K562 (cell line): ENCODE results near the gene UBE2I. TPM values are rescaled to one million over a fixed set of nuclear protein-coding genes. Genes with fewer than 3 reads are reported as not detected.

ENCODE experiments used
- FOXM1 ChIP-seq, 2 experiments: fragments of 450-650 bp in 1 of 2; sonication (generic) in 1 of 2; formaldehyde crosslinking in 1 of 2; IDR thresholded peaks; 2 replicates each; pipeline versions ENCODE4 v1.6.1 to v1.9.0; 2017 to 2022; ENCODE audit warnings: low read depth in 2 of 2, mild to moderate bottlenecking in 2 of 2, missing genetic modification reagents in 1 of 2, moderate library complexity in 1 of 2
- JUND ChIP-seq, 2 experiments: IDR thresholded peaks; 2 replicates in 1 of 2; 3 replicates in 1 of 2; pipeline ENCODE4 v1.6.1; 2011; ENCODE audit warnings: borderline replicate concordance in 2 of 2, low read depth in 2 of 2, low read length in 2 of 2, improper control_type of control experiment in 1 of 2, missing biosample characterization in 1 of 2, missing genetic modification characterization in 1 of 2, missing genetic modification reagents in 1 of 2
- KLF16 ChIP-seq: IDR thresholded peaks from 2 replicates; pipeline ENCODE4 v1.6.1; 2016; ENCODE audit warnings: antibody characterized with exemption
- MAFG ChIP-seq: fragments of 450-650 bp; conservative IDR thresholded peaks from 2 replicates; pipeline ENCODE4 v1.6.1; 2016; ENCODE audit warnings: missing genetic modification characterization, missing compliant biosample characterization
- MTF1 ChIP-seq: fragments of 250-450 bp; sonication (Bioruptor Pico); IDR thresholded peaks from 2 replicates; pipeline ENCODE4 v1.9.0; 2021; ENCODE audit warnings: moderate library complexity, mild to moderate bottlenecking, inconsistent platforms, borderline replicate concordance
- PATZ1 ChIP-seq: fragments of 250-450 bp; sonication (Bioruptor Pico); IDR thresholded peaks from 2 replicates; pipeline ENCODE4 v1.5.0; 2020; ENCODE audit warnings: mild to moderate bottlenecking, borderline replicate concordance
- RHOXF2B ChIP-seq: fragments of 250-450 bp; sonication (Bioruptor Pico); conservative IDR thresholded peaks from 2 replicates; pipeline ENCODE4 v1.5.1; 2021
- YY1 ChIP-seq, 3 experiments: IDR thresholded peaks; 2 replicates each; pipeline ENCODE4 v1.6.1; 2011; ENCODE audit warnings: low read length in 2 of 3, mild to moderate bottlenecking in 2 of 3, moderate library complexity in 2 of 3, borderline replicate concordance in 1 of 3, control low read depth in 1 of 3, low read depth in 1 of 3; ENCODE audit not compliant: insufficient read depth in 3 of 3, insufficient replicate concordance in 2 of 3, control insufficient read depth in 1 of 3, insufficient read length in 1 of 3; ENCODE audit errors: extremely low read depth in 1 of 3
- ZNF311 ChIP-seq: fragments of 250-450 bp; sonication (Bioruptor Pico); IDR thresholded peaks from 2 replicates; pipeline ENCODE4 v1.4.0; 2020; ENCODE audit warnings: mild to moderate bottlenecking, moderate library complexity
- ZNF354B ChIP-seq: fragments of 250-450 bp; sonication (Bioruptor Pico); IDR thresholded peaks from 2 replicates; pipeline ENCODE4 v1.4.0; 2020
- ZNF398 ChIP-seq: fragments of 250-450 bp; sonication (Bioruptor Pico); IDR thresholded peaks from 2 replicates; pipeline ENCODE4 v1.8.0; 2021; ENCODE audit warnings: moderate library complexity, mild to moderate bottlenecking, inconsistent platforms
- polyA plus RNA-seq, 8 experiments: library from polyadenylated mRNA; depleted of rRNA in 4 of 8; stranded (reverse) in 5 of 8; unstranded in 3 of 8; fragments of >200 nt; fragmentation: Nextera tagmentation in 2 of 8; fragmentation: Illumina TruSeq in 1 of 8; extraction: Ambion mirVana in 2 of 8; extraction: Trizol in 1 of 8; gene quantifications; 2 replicates each; pipeline versions ENCODE4 v1.2.1 to v1.2.3, GENCODE V29; 2011 to 2014; ENCODE audit warnings: inconsistent platforms in 1 of 8, missing spikeins in 1 of 8
- total RNA-seq, 7 experiments: library from RNA; depleted of rRNA in 6 of 7; stranded (reverse); fragments of >200 nt in 6 of 7; fragmentation: Illumina TruSeq in 2 of 7; extraction: Trizol in 2 of 7; gene quantifications; 2 replicates each; pipeline versions ENCODE4 v1.2.1 to v1.2.3, GENCODE V29; 2011 to 2021; ENCODE audit warnings: low replicate concordance in 1 of 7
- TF ChIP-seq, protein P1 (sequence below): fragments of 250-450 bp; sonication (Bioruptor Pico); IDR thresholded peaks from 2 replicates; pipeline ENCODE4 v1.4.0; 2020
- TF ChIP-seq, protein P2 (sequence below): fragments of 450-650 bp; IDR thresholded peaks from 2 replicates; pipeline ENCODE4 v1.6.1; 2016; ENCODE audit warnings: mild to moderate bottlenecking

UBE2I gene
- total and polyA plus RNA-seq, 9 of the 15 experiments (the other 6 are each of a cell fraction or from before 2014, with no cell fraction given): 36.6 to 254 (median 104) TPM

DNA sequence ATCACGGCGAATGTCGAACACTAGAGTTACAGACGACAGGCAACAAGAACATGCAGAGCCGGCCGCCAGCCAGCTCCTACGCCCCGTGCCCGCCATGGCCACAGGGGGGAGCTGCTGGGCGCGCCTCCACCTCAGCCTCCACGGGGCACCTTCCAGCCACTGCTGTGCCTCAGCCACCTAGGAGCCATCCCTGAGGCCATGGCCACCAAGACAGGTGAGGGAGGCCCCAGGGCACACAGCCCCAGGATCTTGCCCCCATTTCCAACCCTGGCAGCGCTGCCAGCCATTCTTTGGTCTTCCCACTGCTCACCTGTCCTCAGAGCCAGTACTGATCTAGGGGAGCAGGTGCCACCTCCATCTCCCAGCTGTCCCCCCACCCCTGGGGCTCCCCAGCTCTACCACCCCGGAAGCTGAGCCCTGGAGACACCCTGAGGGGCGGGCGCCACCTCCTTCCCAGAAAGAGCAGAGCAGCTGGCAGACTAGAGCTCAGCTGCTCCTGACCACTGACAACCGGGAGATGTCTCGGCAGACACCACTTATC lies 54.1 kb downstream of the UBE2I start (continued):
- TF ChIP-seq ZNF398 (CRISPR knock-in tag) (no peak), FOXM1 (IDR thresholded peaks at IDR 0.05; ENCODE audit: low read depth) (no peak), FOXM1 (CRISPR knock-in tag; IDR thresholded peaks at IDR 0.05; ENCODE audit: low read depth) (no peak), ZNF354B (CRISPR knock-in tag) (no peak), PATZ1 (CRISPR knock-in tag) (no peak), KLF16 (0 out of 2 replicates have a peak, but pooled peaks have one; percentile 4), JUND (IDR thresholded peaks at IDR 0.05; ENCODE audit: borderline replicate concordance, low read depth, low read length) (0 out of 2 replicates have a peak, but pooled peaks have one; percentile 27), JUND (tag; IDR thresholded peaks at IDR 0.05; ENCODE audit: borderline replicate concordance, low read depth, low read length) (no peak), RHOXF2B (CRISPR knock-in tag) (no peak), YY1 (IDR thresholded peaks at IDR 0.05; ENCODE audit: borderline replicate concordance in 1 of 3, control insufficient read depth in 1 of 3, extremely low read depth in 1 of 3, insufficient read depth in 3 of 3, insufficient read length in 1 of 3, insufficient replicate concordance in 2 of 3, low read depth in 1 of 3, low read length in 2 of 3) (peak; percentile 10 to 52 (median 47)), MTF1 (CRISPR knock-in tag) (no peak), ZNF311 (CRISPR knock-in tag) (no peak), MAFG (tag) (no peak)
- TF ChIP-seq, protein P1, sequence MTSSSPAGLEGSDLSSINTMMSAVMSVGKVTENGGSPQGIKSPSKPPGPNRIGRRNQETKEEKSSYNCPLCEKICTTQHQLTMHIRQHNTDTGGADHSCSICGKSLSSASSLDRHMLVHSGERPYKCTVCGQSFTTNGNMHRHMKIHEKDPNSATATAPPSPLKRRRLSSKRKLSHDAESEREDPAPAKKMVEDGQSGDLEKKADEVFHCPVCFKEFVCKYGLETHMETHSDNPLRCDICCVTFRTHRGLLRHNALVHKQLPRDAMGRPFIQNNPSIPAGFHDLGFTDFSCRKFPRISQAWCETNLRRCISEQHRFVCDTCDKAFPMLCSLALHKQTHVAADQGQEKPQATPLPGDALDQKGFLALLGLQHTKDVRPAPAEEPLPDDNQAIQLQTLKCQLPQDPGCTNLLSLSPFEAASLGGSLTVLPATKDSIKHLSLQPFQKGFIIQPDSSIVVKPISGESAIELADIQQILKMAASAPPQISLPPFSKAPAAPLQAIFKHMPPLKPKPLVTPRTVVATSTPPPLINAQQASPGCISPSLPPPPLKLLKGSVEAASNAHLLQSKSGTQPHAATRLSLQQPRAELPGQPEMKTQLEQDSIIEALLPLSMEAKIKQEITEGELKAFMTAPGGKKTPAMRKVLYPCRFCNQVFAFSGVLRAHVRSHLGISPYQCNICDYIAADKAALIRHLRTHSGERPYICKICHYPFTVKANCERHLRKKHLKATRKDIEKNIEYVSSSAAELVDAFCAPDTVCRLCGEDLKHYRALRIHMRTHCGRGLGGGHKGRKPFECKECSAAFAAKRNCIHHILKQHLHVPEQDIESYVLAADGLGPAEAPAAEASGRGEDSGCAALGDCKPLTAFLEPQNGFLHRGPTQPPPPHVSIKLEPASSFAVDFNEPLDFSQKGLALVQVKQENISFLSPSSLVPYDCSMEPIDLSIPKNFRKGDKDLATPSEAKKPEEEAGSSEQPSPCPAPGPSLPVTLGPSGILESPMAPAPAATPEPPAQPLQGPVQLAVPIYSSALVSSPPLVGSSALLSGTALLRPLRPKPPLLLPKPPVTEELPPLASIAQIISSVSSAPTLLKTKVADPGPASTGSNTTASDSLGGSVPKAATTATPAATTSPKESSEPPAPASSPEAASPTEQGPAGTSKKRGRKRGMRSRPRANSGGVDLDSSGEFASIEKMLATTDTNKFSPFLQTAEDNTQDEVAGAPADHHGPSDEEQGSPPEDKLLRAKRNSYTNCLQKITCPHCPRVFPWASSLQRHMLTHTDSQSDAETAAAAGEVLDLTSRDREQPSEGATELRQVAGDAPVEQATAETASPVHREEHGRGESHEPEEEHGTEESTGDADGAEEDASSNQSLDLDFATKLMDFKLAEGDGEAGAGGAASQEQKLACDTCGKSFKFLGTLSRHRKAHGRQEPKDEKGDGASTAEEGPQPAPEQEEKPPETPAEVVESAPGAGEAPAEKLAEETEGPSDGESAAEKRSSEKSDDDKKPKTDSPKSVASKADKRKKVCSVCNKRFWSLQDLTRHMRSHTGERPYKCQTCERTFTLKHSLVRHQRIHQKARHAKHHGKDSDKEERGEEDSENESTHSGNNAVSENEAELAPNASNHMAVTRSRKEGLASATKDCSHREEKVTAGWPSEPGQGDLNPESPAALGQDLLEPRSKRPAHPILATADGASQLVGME (CRISPR knock-in tag): no peak
- TF ChIP-seq, protein P2, sequence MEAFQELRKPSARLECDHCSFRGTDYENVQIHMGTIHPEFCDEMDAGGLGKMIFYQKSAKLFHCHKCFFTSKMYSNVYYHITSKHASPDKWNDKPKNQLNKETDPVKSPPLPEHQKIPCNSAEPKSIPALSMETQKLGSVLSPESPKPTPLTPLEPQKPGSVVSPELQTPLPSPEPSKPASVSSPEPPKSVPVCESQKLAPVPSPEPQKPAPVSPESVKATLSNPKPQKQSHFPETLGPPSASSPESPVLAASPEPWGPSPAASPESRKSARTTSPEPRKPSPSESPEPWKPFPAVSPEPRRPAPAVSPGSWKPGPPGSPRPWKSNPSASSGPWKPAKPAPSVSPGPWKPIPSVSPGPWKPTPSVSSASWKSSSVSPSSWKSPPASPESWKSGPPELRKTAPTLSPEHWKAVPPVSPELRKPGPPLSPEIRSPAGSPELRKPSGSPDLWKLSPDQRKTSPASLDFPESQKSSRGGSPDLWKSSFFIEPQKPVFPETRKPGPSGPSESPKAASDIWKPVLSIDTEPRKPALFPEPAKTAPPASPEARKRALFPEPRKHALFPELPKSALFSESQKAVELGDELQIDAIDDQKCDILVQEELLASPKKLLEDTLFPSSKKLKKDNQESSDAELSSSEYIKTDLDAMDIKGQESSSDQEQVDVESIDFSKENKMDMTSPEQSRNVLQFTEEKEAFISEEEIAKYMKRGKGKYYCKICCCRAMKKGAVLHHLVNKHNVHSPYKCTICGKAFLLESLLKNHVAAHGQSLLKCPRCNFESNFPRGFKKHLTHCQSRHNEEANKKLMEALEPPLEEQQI: no peak
